HG02852 (cell line): ENCODE measurements around the gene RCCD1.

Source experiments
- ATAC-seq: cut with Tn5 transposase; IDR thresholded peaks from one replicate; pipeline ENCODE4 v1.9.1; 2021; ENCODE audit warnings: mild to moderate bottlenecking, moderate library complexity; ENCODE audit not compliant: unreplicated experiment

Gene RCCD1

DNA sequence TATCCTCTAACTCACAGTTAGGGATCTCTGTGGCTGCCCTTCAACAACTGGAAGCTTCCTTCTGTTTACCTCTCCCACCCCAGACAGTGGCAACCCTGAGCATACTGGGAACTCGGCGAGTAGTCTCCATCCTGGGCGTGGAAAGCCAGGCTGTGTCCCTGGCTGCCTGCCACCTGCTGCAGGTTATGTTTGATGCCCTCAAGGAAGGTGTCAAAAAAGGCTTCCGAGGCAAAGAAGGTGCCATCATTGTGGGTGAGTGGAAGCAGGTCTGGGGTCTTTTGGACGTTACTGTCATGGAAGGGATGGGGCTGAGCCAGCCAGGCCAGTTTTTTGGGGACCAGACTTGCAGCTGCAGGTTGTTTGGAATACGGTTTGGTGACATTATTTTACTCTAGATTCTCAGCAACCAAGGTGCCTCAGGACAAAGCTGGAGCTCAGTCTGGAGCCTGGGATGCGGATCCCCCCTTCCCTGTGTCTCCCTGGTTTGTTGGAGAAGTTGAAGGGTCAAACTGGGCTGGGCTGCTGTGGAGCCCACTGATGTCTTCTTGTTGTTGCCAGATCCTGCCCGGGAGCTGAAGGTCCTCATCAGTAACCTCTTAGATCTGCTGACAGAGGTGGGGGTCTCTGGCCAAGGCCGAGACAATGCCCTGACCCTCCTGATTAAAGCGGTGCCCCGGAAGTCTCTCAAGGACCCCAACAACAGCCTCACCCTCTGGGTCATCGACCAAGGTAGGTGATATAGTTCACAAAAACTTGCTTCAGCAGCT, 12.1 kb upstream of the RCCD1 start:
- no peak for ATAC-seq

DNA sequence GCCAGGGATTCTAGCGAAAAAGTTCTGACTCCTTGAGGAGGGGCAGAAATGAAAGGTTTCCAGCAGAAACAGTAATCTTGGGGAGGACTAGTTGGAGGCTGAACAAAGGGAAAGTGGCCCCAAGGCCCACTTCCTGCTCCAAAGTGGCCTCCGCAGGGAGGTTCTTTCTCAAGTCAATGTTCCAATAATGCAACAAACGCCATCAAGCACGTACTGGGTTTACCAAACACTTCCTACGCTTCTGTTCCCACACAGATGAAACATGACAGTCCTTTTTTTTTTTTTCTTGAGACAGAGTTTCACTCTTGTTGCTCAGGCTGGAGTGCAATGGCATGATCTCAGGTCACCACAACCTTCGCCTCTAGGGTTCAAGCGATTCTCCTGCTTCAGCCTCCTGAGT, 9.6 kb upstream of the RCCD1 start:
- no peak for ATAC-seq

GRCh38 chr15:90946538-90946937, 8.1 kb upstream of the RCCD1 start:
- no peak for ATAC-seq

DNA sequence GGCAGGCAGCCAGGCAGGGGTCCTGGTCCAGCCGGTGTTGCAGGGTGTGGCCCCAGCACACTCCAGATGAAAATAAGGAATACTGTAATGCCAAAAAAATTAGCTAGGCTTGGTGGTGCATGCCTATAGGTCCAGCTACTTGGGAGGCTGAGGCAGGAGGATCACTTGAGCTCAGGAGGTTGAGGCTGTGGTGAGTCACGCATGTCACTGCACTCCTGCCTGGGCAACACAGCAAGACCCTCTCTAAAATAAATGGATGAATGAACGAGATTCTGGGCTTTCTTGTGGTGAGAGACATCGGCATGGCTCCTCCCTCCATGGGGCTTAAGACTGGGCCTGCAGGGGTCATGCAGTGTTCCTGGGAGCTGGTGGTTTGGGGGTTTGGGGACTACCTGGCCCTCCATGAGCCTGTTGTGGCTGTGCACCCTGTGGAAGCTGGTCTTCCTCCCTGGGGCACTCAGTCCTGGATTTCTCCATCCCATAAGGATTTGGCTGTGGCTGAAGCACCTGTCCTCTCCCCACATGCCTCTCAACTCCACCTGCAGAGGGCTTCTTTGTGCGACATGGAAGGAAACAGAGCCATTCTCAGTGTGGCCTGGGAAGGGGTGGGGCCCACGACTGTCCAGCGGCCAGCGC, 7.6 kb upstream of the RCCD1 start:
- ATAC-seq = no peak

- ATAC-seq = no peak
Measured at GRCh38 chr15:90947577-90948357, 6.9 kb upstream of the RCCD1 start.

- no peak for ATAC-seq
Measured at GRCh38 chr15:90948506-90948905, 6.2 kb upstream of the RCCD1 start.

- no peak for ATAC-seq
Measured at GRCh38 chr15:90949979-90950675, 4.6 kb upstream of the RCCD1 start.

DNA sequence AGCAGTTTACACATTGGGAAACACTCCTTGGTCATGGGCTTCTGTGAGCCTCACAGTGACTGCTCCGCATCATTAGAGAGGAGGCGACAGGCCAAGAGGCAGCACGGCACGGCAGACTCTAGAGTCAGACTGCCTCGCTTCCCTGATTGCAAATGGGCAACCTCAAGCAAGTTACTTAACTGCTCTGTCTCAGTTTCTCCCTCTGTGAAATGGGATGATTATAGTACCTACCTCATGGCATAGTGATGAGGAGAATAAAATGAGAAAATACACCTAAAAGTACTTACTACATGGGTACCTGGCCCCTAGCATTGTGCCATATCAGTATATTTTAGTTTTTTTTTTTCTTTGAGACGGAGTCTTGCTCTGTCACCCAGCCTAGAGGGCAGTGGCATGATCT, 4.0 kb upstream of the RCCD1 start:
- ATAC-seq = no peak

DNA sequence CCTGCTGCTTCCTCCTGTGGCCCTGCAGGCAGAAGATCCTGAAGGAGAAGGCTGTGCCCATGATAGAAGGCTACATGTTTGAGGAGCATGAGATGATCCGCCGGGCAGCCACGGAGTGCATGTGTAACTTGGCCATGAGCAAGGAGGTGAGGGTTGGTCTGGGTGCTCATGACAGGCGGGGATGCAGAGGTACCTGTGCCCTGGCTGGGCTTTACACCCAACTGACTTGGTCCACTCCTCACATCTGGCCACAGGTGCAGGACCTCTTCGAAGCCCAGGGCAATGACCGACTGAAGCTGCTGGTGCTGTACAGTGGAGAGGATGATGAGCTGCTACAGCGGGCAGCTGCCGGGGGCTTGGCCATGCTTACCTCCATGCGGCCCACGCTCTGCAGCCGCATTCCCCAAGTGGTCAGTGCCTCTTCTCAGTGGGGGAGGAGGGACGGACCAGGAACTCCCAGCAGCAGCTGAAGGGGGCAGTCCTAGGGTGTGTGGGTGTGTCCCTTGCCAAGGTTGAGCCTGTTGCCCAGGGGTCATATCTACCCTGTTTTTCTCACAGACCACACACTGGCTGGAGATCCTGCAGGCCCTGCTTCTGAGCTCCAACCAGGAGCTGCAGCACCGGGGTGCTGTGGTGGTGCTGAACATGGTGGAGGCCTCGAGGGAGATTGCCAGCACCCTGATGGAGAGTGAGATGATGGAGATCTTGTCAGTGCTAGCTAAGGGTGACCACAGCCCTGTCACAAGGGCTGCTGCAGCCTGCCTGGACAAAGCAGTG, 1.6 kb upstream of the RCCD1 start:
- no peak for ATAC-seq

- no peak for ATAC-seq
Measured at GRCh38 chr15:90953947-90954711, 555 bp upstream of the RCCD1 start.

DNA sequence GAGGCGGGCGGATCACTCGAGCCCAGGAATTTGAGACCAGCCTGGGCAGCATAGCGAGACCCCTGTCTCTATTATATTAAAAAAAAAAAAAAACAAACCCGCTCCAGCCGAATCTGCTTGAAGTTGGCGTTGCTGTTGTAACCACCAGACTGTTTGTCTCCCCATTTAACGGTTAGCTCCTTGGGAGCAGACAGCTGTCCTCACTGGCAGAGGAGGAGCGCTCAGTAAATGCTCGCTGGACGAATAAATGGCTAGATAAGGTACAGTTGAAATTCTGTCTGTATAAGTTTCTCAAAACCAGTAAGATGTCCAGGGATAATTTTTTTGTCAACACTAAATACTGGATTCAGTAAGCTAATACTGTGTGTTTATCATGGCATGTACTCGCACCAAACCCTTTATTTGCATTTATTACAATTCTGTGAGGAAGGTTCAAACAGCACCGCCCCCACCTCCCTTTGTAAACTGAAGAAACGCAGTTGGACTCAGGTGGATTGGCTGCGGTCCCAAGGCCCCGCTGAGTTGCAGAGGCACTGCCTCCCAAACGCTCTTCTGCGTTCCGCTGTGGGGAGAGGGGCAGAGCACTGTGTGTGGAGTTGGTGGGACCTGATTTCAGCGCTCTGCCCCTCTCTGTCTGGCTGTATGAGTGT, 1.1 kb downstream of the RCCD1 start:
- ATAC-seq = no peak

GRCh38 chr15:90956274-90957030, 1.8 kb downstream of the RCCD1 start:
- no peak for ATAC-seq

GRCh38 chr15:90957031-90957790, 2.5 kb downstream of the RCCD1 start:
- ATAC-seq = no peak

DNA sequence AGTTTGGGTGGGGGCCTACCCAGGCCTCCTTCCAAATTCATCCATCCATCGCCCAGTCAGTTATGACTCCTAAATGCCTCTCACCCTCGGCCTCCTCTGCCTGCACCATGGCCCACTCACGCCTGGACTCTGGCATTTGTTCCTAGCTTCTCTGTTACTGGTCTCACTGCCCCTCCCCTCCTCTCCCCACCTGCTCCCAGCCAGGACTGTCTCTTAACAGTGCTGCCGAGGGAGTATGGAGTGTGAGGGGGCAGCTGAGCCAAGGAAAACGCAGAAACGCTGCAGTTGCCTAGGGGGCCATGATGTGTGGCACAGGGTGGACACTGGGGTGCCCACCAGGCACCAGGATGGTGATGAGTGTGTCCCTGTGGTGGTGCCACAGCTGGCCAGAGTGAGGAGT, 3.1 kb downstream of the RCCD1 start:
- ATAC-seq = no peak

DNA sequence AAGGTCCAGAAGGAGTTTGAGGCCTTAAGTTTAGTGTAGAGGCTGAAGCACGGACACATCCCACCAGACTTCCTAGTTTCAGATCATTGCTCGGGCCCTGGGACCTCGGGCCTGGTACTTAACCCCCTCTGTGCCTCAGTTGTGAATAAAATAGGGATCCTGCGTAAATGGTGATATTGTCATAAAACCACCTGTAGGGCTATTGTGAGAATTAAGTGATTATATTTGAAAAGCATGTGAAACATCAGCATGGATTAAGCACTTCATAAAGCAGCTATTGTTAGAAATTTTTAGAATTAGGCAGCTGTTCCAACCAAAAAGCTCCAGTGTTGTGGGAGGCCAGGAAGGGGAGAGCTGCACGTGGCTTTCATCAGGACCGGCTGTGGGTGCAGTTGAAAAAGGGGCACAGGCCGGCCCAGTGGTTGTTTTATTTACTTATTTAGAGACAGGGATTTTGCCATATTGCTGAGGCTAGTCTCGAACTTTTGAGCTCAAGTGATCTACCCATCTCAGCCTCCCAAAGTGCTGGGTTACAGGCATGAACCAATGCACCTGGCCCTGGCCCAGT, 4.4 kb downstream of the RCCD1 start:
- no peak for ATAC-seq

GRCh38 chr15:90959894-90960293, 5.2 kb downstream of the RCCD1 start:
- ATAC-seq = no peak

GRCh38 chr15:90960298-90961091, 5.8 kb downstream of the RCCD1 start:
- no peak for ATAC-seq
